HEK293T (cell line): Measurements from ENCODE around the gene HMGN1.

Source experiments
- ARNT ChIP-seq: fragments of 450-650 bp; IDR thresholded peaks from 2 replicates; pipeline ENCODE4 v1.6.1; 2017; ENCODE audit warnings: mild to moderate bottlenecking
- ELF4 ChIP-seq: fragments of 450-650 bp; IDR thresholded peaks from 2 replicates; pipeline ENCODE4 v1.6.1; 2017; ENCODE audit warnings: antibody characterized with exemption
- FOXA1 ChIP-seq: fragments of 450-650 bp; IDR thresholded peaks from 2 replicates; pipeline ENCODE4 v1.6.1; 2016; ENCODE audit warnings: mild to moderate bottlenecking
- FOXM1 ChIP-seq: fragments of 450-650 bp; IDR thresholded peaks from 2 replicates; pipeline ENCODE4 v1.6.1; 2017; ENCODE audit warnings: mild to moderate bottlenecking, borderline replicate concordance
- NFRKB ChIP-seq: fragments of 450-650 bp; IDR thresholded peaks from 2 replicates; pipeline ENCODE4 v1.6.1; 2016; ENCODE audit warnings: mild to moderate bottlenecking, moderate library complexity
- SUZ12 ChIP-seq: fragments of 450-650 bp; IDR thresholded peaks from 2 replicates; pipeline ENCODE4 v1.6.1; 2016; ENCODE audit warnings: mild to moderate bottlenecking
- ZNF384 ChIP-seq: fragments of 450-650 bp; IDR thresholded peaks from 2 replicates; pipeline ENCODE4 v1.6.1; 2016

GRCh38 chr21:39336457-39337008 is 12.4 kb downstream of the HMGN1 start:
- TF ChIP-seq NFRKB (no peak), FOXM1 (no peak), FOXA1 (no peak), ARNT (no peak), ELF4 (no peak), SUZ12 (no peak), ZNF384 (no peak)
